Adrenal gland (tissue), 12 donors: Measurements from ENCODE around the gene CDHR3. TPM values are rescaled to one million over a fixed set of nuclear protein-coding genes. Genes with fewer than 3 reads are reported as not detected.
"Not testable (repeated sequence)": the region's sequence is repeated elsewhere in the genome, so short reads cannot be mapped to it uniquely, and the experiment has no call there.

Experiments used
- DNase-seq, 7 donors: peaks; one replicate each; pipeline ENCODE4 v3.0.0-alpha.2; 2019 to 2020
- H3K27ac ChIP-seq, 5 donors: fragments of 200-600 bp; sonication (generic) in 4 of 5; 1 replicate in 3 of 5; 2 replicates in 2 of 5; pipeline versions ENCODE4 v1.5.1 to v1.8.0; 2016 to 2020; ENCODE audit warnings: mild to moderate bottlenecking in 1 of 5
- H3K27me3 ChIP-seq: fragments of 200-600 bp; 2 replicates; pipeline ENCODE4 v1.8.0; 2021
- H3K36me3 ChIP-seq, 2 donors: fragments of 200-600 bp; replicated peaks in 1 of 2; 1 replicate in 1 of 2; 2 replicates in 1 of 2; pipeline versions ENCODE4 v1.5.1 to v1.8.0; 2018 to 2022
- H3K4me1 ChIP-seq, 2 donors: fragments of 200-600 bp; replicated peaks in 1 of 2; 1 replicate in 1 of 2; 2 replicates in 1 of 2; pipeline versions ENCODE4 v1.5.1 to v1.8.0; 2018 to 2021
- H3K4me3 ChIP-seq, 4 donors: fragments of 200-600 bp; sonication (generic) in 3 of 4; one replicate each; pipeline ENCODE4 v1.5.1; 2016 to 2018
- H3K9me3 ChIP-seq, 3 donors: fragments of 200-600 bp; sonication (generic) in 1 of 3; replicated peaks in 1 of 3; 1 replicate in 2 of 3; 2 replicates in 1 of 3; pipeline versions ENCODE4 v1.5.1 to v1.8.0; 2016 to 2021
- CTCF ChIP-seq, 6 experiments: fragments of 450-650 bp in 4 of 6; fragments of 200-600 bp in 2 of 6; sonication (generic) in 1 of 6; IDR thresholded peaks; 1 replicate in 5 of 6; 2 replicates in 1 of 6; pipeline versions ENCODE4 v1.5.1 to v1.8.0; 2016 to 2021; ENCODE audit warnings: antibody characterized with exemption in 6 of 6, mild to moderate bottlenecking in 2 of 6, moderate library complexity in 1 of 6
- POLR2A ChIP-seq, 2 donors: fragments of 450-650 bp; IDR thresholded peaks; one replicate each; pipeline ENCODE4 v1.6.1; 2017; ENCODE audit warnings: antibody characterized with exemption in 2 of 2, mild to moderate bottlenecking in 2 of 2, moderate library complexity in 1 of 2
- WGBS, 4 donors: extraction: QIAGEN DNeasy Blood & Tissue Kit in 2 of 4; methylation state at CpG; one replicate each; pipeline versions ENCODE4 v1.1.5 to v1.1.7; 2013 to 2017; 5-methylcytosine and 5-hydroxymethylcytosine counted together
- intact Hi-C, 2 donors: fragments of 100-400 bp; cut with DNase I; formaldehyde crosslinking; loops; one replicate each; pipeline versions ENCODE4 v1.14.1 to v1.15.0; 2022 to 2023
- polyA plus RNA-seq, 3 donors: library from polyadenylated mRNA; stranded (reverse); fragments of 200-250 nt in 2 of 3; fragments of 350-450 nt in 1 of 3; fragmentation: Illumina TruSeq in 1 of 3; extraction: RNeasy Lipid Tissue Mini Kit (QIAGEN cat#74804) in 1 of 3; gene quantifications; one replicate each; pipeline ENCODE4 v1.2.3, GENCODE V29; 2013 to 2014
- total RNA-seq, 9 donors: library from RNA; depleted of rRNA in 4 of 9; stranded (reverse); fragments of >200 nt in 4 of 9; fragments of 120-200 nt in 1 of 9; fragmentation: NEBNext Ultra II Directional in 1 of 9; extraction: Animal tissue kit (Norgen Biotek cat#: 25700) in 1 of 9; gene quantifications; one replicate each; pipeline versions ENCODE4 v1.1.0 to v1.2.4, GENCODE V29; 2013 to 2023
- donor health status: healthy with polysubstance abuse.
- donor health status: Bipolar disorder and iron deficiency.
- donor health status: DM: yes; HTN: yes; CAD: no.
- donor health status: DM: no; HTN: no; CAD: no.
- donor health status: DM: no; HTN: no; CAD: no.
- donor health status: DM: yes; HTN: yes; CAD: no.

Gene CDHR3
- total and polyA plus RNA-seq, 12 donors: 0.66 to 5.0 (median 2.3) TPM

GRCh38 chr7:105978974-105979373 is 15.9 kb downstream of the CDHR3 start:
- Histone ChIP-seq H3K4me1 (peaks cover 5 to 10% of the 10 kb centered on the region in 2 donors), H3K27ac (no peak overlapping the region), H3K36me3 (no peaks in the 10 kb centered on the region), H3K9me3 (no peaks in the 10 kb centered on the region), H3K4me3 (no peak overlapping the region), H3K27me3 (no peaks in the 10 kb centered on the region)
- intact Hi-C loops: no loop called here
- no peak for DNase-seq
- no peak for TF ChIP-seq CTCF (IDR thresholded peaks at IDR 0.05)
- TF ChIP-seq POLR2A (IDR thresholded peaks at IDR 0.05): no peak
- WGBS, 4 donors: 95 to 99% (median 96%) methylated on average over 2 of the region's 2 CpGs

- Histone ChIP-seq H3K27me3 (no peaks in the 10 kb centered on the region), H3K27ac (no peak overlapping the region), H3K9me3 (no peaks in the 10 kb centered on the region), H3K4me1 (peaks cover 5 to 10% of the 10 kb centered on the region in 2 donors), H3K4me3 (no peak overlapping the region), H3K36me3 (no peaks in the 10 kb centered on the region)
- no peak for DNase-seq
- WGBS, 4 donors: 90 to 99% (median 94%) methylated on average over 2 of the region's 2 CpGs
- intact Hi-C loops: no loop called here
- TF ChIP-seq CTCF (IDR thresholded peaks at IDR 0.05) (no peak), POLR2A (IDR thresholded peaks at IDR 0.05) (no peak)
These were observed 16.3 kb downstream of the CDHR3 start for GRCh38 chr7:105979405-105979804.

GRCh38 chr7:105980645-105981396 is 17.8 kb downstream of the CDHR3 start:
- 73 to 87% (median 80%) methylated on average over 3 of the region's 3 CpGs for WGBS, 4 donors
- Histone ChIP-seq H3K4me3 (no peak overlapping the region), H3K36me3 (no peaks in the 10 kb centered on the region), H3K9me3 (no peaks in the 10 kb centered on the region), H3K4me1 (peaks cover 5 to 10% of the 10 kb centered on the region in 2 donors), H3K27me3 (no peaks in the 10 kb centered on the region), H3K27ac (no peak overlapping the region)
- DNase-seq: no peak
- no peak for TF ChIP-seq POLR2A (IDR thresholded peaks at IDR 0.05)
- intact Hi-C loops: no loop called here

GRCh38 chr7:105982388-105982787 is 19.3 kb downstream of the CDHR3 start:
- Histone ChIP-seq H3K36me3 (no peaks in the 10 kb centered on the region), H3K27me3 (no peaks in the 10 kb centered on the region), H3K4me1 (peaks cover 3 to 9% of the 10 kb centered on the region in 2 donors), H3K27ac (no peak overlapping the region), H3K9me3 (no peaks in the 10 kb centered on the region), H3K4me3 (no peak overlapping the region)
- WGBS, 4 donors: 67 to 88% (median 86%) methylated on average over 2 of the region's 2 CpGs; no CpG with 5 or more reads in 1 of the 4 donors
- intact Hi-C loops: no loop called here
- no peak for TF ChIP-seq CTCF (IDR thresholded peaks at IDR 0.05)
- TF ChIP-seq POLR2A (IDR thresholded peaks at IDR 0.05): no peak
- no peak for DNase-seq

GRCh38 chr7:105984808-105985207 is 21.7 kb downstream of the CDHR3 start:
- DNase-seq, intact Hi-C loops, H3K4me3 ChIP-seq, H3K27ac ChIP-seq, H3K4me1 ChIP-seq, H3K27me3 ChIP-seq, H3K36me3 ChIP-seq, H3K9me3 ChIP-seq: not testable (repeated sequence)
- 95 to 97% (median 96%) methylated on average over 6 of the region's 6 CpGs for WGBS, 4 donors
